H54 (cell line): ENCODE data around the gene ZNF467.

Source experiments
- DNase-seq: peaks from one replicate; pipeline ENCODE4 v3.0.0; 2011; ENCODE audit warnings: low spot score, mixed read lengths; ENCODE audit not compliant: insufficient read length
- FAIRE-seq: peaks from 3 replicates; lab custom pipeline; 2011; peaks lifted over from hg19 to GRCh38; lab: Jason Lieb, UNC
- POLR2A ChIP-seq: IDR thresholded peaks from 2 replicates; pipeline ENCODE4 v1.6.1; 2011; ENCODE audit warnings: low read depth, mild to moderate bottlenecking, low read length

The ZNF467 gene

GRCh38 chr7:149800169-149800555, 26.8 kb upstream of the ZNF467 start:
- no peak for TF ChIP-seq POLR2A
- DNase-seq, result no peak
- no peak for FAIRE-seq

- TF ChIP-seq POLR2A, result no peak
- DNase-seq (no peak), FAIRE-seq (no peak)
These were observed 26.2 kb upstream of the ZNF467 start for GRCh38 chr7:149799397-149800168.

GRCh38 chr7:149797771-149798170, 24.4 kb upstream of the ZNF467 start:
- DNase-seq, result no peak
- TF ChIP-seq POLR2A, result no peak
- FAIRE-seq, result no peak

- no peak for DNase-seq
- no peak for TF ChIP-seq POLR2A
- no peak for FAIRE-seq
These were observed 23.0 kb upstream of the ZNF467 start for GRCh38 chr7:149796287-149796860.

- TF ChIP-seq POLR2A, result no peak
- DNase-seq (no peak), FAIRE-seq (no peak)
These were observed 21.7 kb upstream of the ZNF467 start for GRCh38 chr7:149795126-149795525.

GRCh38 chr7:149794661-149795060, 21.3 kb upstream of the ZNF467 start:
- TF ChIP-seq POLR2A, result no peak
- no peak for DNase-seq
- FAIRE-seq, result no peak

- no peak for DNase-seq
- no peak for TF ChIP-seq POLR2A
- no peak for FAIRE-seq
These were observed 19.9 kb upstream of the ZNF467 start for GRCh38 chr7:149793261-149793660.

GRCh38 chr7:149792220-149792595, 18.8 kb upstream of the ZNF467 start:
- FAIRE-seq (no peak), DNase-seq (no peak)
- no peak for TF ChIP-seq POLR2A

- no peak for TF ChIP-seq POLR2A
- DNase-seq, result no peak
- no peak for FAIRE-seq
These were observed 18.2 kb upstream of the ZNF467 start for GRCh38 chr7:149791411-149792219.

- FAIRE-seq, result no peak
- no peak for TF ChIP-seq POLR2A
- DNase-seq, result no peak
These were observed 17.5 kb upstream of the ZNF467 start for GRCh38 chr7:149790754-149791360.

GRCh38 chr7:149790146-149790548, 16.8 kb upstream of the ZNF467 start:
- FAIRE-seq (no peak), DNase-seq (no peak)
- no peak for TF ChIP-seq POLR2A

- TF ChIP-seq POLR2A, result no peak
- no peak for DNase-seq
- FAIRE-seq, result no peak
These were observed 15.7 kb upstream of the ZNF467 start for GRCh38 chr7:149789101-149789500.

- DNase-seq (no peak), FAIRE-seq (no peak)
- TF ChIP-seq POLR2A, result no peak
These were observed 15.0 kb upstream of the ZNF467 start for GRCh38 chr7:149788300-149788851.
